ACC112 (cell line): ENCODE data around the gene NAT8L.

ENCODE experiments used
- H2AFZ ChIP-seq: fragments of 200-600 bp; sonication (generic); one replicate; pipeline ENCODE4 v1.6.0; 2017; ENCODE audit warnings: antibody characterized with exemption, low read length; ENCODE audit not compliant: unreplicated experiment
- H3K27ac ChIP-seq: fragments of 200-600 bp; sonication (generic); 2 replicates; pipeline ENCODE4 v1.5.1; 2014; ENCODE audit warnings: low read depth, mild to moderate bottlenecking, antibody characterized with exemption, low read length, moderate library complexity
- H3K27me3 ChIP-seq: fragments of 200-600 bp; sonication (generic); 2 replicates; pipeline ENCODE4 v1.6.1; 2014; ENCODE audit warnings: mild to moderate bottlenecking, antibody characterized with exemption, low read length, moderate library complexity, mixed read lengths; ENCODE audit not compliant: insufficient read depth
- H3K36me3 ChIP-seq: fragments of 200-600 bp; sonication (generic); 2 replicates; pipeline ENCODE4 v1.6.1; 2016; ENCODE audit warnings: mild to moderate bottlenecking, antibody characterized with exemption, low read length, moderate library complexity, mixed read lengths; ENCODE audit not compliant: insufficient read depth
- H3K4me1 ChIP-seq: fragments of 200-600 bp; sonication (generic); one replicate; pipeline ENCODE4 v1.6.1; 2016; ENCODE audit warnings: low read length, mixed read lengths; ENCODE audit not compliant: insufficient read depth, unreplicated experiment, control insufficient read depth
- H3K4me3 ChIP-seq: fragments of 200-600 bp; sonication (generic); 2 replicates; pipeline ENCODE4 v1.5.1; 2014; ENCODE audit warnings: mild to moderate bottlenecking, low read depth, low read length
- H3K79me2 ChIP-seq: fragments of 200-600 bp; sonication (generic); one replicate; pipeline ENCODE4 v1.6.0; 2016; ENCODE audit warnings: low read length; ENCODE audit not compliant: control insufficient read depth, unreplicated experiment, insufficient read depth

Gene NAT8L

GRCh38 chr4:2077537-2078460, 18.7 kb downstream of the NAT8L start:
- no peak overlapping the region for H3K27ac ChIP-seq
- no peak overlapping the region for H3K4me3 ChIP-seq
- H3K4me1 ChIP-seq: no peaks in the 10 kb centered on the region
- no peaks in the 10 kb centered on the region for H3K36me3 ChIP-seq
- no peaks in the 10 kb centered on the region for H3K27me3 ChIP-seq
- H3K79me2 ChIP-seq: no peaks in the 10 kb centered on the region
- H2AFZ ChIP-seq: no peak overlapping the region

GRCh38 chr4:2078584-2078983, 19.5 kb downstream of the NAT8L start:
- Histone ChIP-seq H3K36me3 (no peaks in the 10 kb centered on the region), H2AFZ (no peak overlapping the region), H3K27me3 (no peaks in the 10 kb centered on the region), H3K27ac (no peak overlapping the region), H3K4me3 (no peak overlapping the region), H3K4me1 (no peaks in the 10 kb centered on the region), H3K79me2 (no peaks in the 10 kb centered on the region)

DNA sequence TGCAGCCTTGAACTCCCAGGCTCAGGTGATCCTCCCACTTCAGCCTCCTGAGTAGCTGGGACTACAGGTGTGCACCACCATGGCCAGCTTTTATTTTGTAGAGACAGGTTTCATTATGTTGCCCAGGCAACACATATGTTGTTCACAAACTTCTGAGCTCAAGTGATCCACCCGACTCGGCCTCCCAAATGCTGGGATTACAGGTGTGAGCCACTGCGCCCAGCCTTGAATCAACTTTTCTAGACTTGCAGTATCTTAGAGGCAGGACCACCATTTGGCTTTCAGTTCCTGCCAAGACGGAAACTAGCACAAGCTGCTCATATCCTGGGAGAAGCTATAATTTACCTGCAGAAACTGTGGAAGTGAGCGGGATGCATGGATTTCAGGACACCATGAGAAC, 19.9 kb downstream of the NAT8L start:
- Histone ChIP-seq H3K79me2 (no peaks in the 10 kb centered on the region), H3K36me3 (no peaks in the 10 kb centered on the region), H3K4me3 (no peak overlapping the region), H3K4me1 (no peaks in the 10 kb centered on the region), H3K27me3 (no peaks in the 10 kb centered on the region), H2AFZ (no peak overlapping the region), H3K27ac (no peak overlapping the region)

- H3K79me2 ChIP-seq: no peaks in the 10 kb centered on the region
Observed at GRCh38 chr4:2079926-2080325, 20.8 kb downstream of the NAT8L start.

DNA sequence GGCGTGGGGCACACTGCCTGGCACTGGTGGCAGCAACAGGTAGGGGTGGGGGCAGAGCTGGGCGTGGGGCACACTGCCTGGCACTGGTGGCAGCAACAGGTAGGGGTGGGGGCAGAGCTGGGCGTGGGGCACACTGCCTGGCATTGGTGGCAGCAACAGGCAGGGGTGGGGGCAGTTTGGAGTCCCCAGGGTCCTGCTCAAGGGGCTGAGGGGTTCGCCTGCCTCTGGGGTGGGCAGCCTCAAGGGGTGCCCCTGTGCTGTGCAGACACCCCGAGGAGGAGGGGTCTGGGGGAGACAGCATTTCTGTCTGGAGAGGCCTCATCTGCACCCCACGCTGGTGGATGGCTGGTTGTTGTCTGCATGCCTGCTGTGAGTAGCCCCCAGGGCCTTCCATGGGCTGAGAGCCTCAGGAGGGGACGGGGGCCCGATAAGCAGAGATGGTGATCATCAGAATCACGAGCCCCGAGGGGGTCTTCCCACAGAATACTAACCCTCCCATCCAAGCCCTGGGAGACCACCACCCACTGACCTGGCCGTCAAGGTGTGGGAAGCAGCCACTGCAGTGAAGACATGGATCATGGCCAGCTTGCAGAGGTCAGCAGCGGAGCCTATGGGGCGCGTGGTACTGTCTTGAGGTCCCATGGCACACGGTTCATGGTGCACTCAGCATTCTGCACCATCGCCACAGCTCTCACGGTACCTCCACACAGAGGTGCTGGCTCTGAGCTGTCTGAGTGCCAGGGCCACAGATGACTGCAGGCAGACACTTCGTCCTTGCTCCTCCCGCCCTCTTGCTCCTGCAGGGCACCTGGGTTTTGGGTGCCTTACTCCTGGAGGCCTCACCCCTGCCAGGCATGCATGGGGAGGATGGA, 21.5 kb downstream of the NAT8L start:
- Histone ChIP-seq H3K79me2 (no peaks in the 10 kb centered on the region), H3K36me3 (no peaks in the 10 kb centered on the region), H3K4me3 (no peak overlapping the region), H3K27ac (no peak overlapping the region), H3K4me1 (no peaks in the 10 kb centered on the region), H2AFZ (no peak overlapping the region), H3K27me3 (no peaks in the 10 kb centered on the region)

More at GRCh38 chr4:2079926-2080325, 20.8 kb downstream of the NAT8L start:
- Histone ChIP-seq H3K27ac (no peak overlapping the region), H3K4me3 (no peak overlapping the region), H3K36me3 (no peaks in the 10 kb centered on the region), H2AFZ (no peak overlapping the region), H3K27me3 (no peaks in the 10 kb centered on the region), H3K4me1 (no peaks in the 10 kb centered on the region)

DNA sequence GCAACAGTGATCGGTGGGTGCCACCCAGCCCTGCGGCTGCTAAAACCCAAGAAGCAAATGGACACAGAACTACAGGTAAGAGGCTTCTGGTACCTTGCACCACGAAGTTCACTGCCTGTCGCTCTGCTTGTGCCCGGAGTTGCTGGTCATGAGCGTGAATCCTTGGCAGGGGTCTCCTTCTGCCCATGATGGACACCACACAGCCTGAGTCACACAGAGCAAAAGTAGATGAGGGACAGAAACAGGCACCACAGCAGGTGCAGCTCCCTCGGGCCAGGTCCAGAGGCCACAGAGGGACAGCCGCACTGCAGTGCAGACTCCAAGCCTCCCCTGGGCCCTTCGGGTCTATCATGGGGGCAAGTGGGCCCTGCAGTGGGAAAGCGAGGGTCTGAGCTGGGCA, 22.4 kb downstream of the NAT8L start:
- Histone ChIP-seq H3K27me3 (no peaks in the 10 kb centered on the region), H2AFZ (no peak overlapping the region), H3K4me1 (no peaks in the 10 kb centered on the region), H3K36me3 (no peaks in the 10 kb centered on the region), H3K27ac (no peak overlapping the region), H3K79me2 (no peaks in the 10 kb centered on the region), H3K4me3 (no peak overlapping the region)

GRCh38 chr4:2082118-2082517, 23.0 kb downstream of the NAT8L start:
- H3K36me3 ChIP-seq: no peaks in the 10 kb centered on the region
- H3K4me3 ChIP-seq: no peak overlapping the region

DNA sequence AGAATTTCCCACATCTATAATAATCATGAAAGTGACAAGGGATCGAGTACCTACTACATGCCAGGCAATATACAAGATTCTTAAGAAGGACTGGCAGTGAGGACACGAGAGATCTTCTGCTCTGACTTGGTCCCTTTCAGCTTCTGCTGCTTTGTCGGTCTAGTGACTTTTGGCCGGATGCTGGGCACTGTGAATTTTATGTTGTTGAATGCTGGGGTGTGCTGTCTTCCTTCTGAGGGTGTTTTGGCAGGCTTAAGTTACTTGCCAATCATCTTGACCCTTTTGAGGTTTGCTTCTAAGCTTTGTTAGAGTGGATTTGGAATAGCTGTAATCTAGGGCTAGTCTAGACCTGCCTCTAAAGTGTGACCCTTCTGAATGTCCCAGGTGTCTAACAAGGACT, 23.5 kb downstream of the NAT8L start:
- H2AFZ ChIP-seq: no peak overlapping the region
- H3K4me1 ChIP-seq: no peaks in the 10 kb centered on the region
- H3K27me3 ChIP-seq: no peaks in the 10 kb centered on the region
- H3K4me3 ChIP-seq: no peak overlapping the region
- no peaks in the 10 kb centered on the region for H3K79me2 ChIP-seq
- H3K36me3 ChIP-seq: no peaks in the 10 kb centered on the region
- no peak overlapping the region for H3K27ac ChIP-seq

More at GRCh38 chr4:2082118-2082517, 23.0 kb downstream of the NAT8L start:
- no peaks in the 10 kb centered on the region for H3K27me3 ChIP-seq
- H2AFZ ChIP-seq: no peak overlapping the region
- H3K79me2 ChIP-seq: no peaks in the 10 kb centered on the region
- no peaks in the 10 kb centered on the region for H3K4me1 ChIP-seq
- H3K27ac ChIP-seq: no peak overlapping the region

DNA sequence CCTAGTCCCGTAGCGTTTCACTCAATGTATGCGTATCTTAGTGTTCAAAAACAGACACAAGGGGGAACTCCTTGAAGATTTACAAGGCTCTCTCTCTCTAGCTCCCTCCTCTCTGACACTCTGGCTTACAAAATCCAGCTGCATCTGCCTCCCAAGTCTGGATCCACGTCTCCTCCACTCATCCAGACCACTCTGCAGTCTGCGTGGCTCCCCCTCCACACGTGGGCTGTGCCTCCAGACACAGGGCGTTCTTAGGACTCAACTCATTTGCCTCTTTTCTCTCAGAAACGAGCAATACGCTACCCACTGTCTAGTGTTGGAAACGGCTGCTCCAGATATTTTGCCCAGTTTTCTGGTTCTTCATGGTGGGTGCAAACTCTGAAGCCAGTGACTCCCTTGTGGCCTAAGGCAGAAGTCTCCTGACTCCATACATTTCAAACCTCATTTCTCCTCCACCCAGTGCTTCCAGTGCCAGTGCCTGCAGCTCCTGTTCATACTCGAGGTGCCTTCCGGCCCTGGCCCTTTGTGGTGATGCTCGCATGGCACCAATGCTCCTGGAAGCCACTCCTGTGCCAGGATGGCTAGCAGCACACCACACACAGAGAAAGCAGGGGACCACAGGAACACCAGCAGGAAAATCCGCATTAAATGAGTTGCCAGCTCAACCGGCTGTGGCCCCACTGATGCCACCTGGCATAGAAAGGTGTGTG, 24.1 kb downstream of the NAT8L start:
- Histone ChIP-seq H3K27ac (no peak overlapping the region), H3K27me3 (no peaks in the 10 kb centered on the region), H3K4me3 (no peak overlapping the region), H3K4me1 (no peaks in the 10 kb centered on the region), H2AFZ (no peak overlapping the region), H3K36me3 (no peaks in the 10 kb centered on the region), H3K79me2 (no peaks in the 10 kb centered on the region)

DNA sequence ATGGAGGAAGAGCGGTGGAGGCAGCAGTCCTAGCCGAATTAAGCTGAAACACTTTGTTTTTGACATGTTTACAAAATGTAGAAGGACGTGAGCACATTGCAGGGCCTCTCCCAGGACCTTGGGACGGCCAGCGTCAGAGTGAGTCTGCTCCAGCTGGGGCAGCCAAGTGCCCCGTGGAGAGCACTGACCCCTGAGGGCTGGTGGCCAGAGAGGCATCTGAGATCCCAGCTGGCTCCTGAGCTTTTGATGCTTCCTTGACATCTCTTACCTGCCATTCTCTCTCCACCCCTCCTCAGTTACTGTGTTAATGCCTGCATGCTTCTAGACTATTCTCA, 24.7 kb downstream of the NAT8L start:
- H3K79me2 ChIP-seq: no peaks in the 10 kb centered on the region
- H3K27ac ChIP-seq: no peak overlapping the region
- no peaks in the 10 kb centered on the region for H3K36me3 ChIP-seq
- no peak overlapping the region for H2AFZ ChIP-seq
- H3K4me3 ChIP-seq: no peak overlapping the region
- H3K27me3 ChIP-seq: no peaks in the 10 kb centered on the region
- H3K4me1 ChIP-seq: no peaks in the 10 kb centered on the region
